GM12801 (cell line): ENCODE data around the gene MFSD12.

Source experiments
- TF ChIP-seq, protein P1 (sequence below): IDR thresholded peaks from one replicate; pipeline ENCODE4 v1.5.1; 2011; ENCODE audit warnings: control low read depth; ENCODE audit not compliant: insufficient read length; ENCODE audit errors: extremely low read depth

The MFSD12 gene

DNA sequence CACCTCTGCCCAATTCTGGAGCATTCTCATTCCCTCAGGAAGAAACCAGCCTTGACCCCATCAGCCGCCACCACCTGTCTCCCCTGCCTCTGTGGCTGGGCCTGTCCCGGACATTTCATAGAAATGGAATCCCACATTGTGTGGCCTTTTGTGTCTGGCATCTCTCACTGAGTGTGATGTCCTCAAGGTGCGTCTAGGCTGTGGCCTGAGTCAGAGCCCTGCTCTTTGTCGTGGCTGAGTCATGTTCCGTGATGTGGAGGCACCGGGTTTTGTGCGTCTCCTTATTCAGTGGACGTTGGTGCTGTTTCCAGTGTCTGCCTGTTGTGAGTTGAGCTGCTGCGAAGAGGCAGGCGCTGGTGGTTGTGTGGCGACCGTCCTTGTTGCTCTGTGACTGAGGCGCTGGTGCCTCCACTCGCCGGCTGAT, 47.8 kb downstream of the MFSD12 start:
- TF ChIP-seq, protein P1, sequence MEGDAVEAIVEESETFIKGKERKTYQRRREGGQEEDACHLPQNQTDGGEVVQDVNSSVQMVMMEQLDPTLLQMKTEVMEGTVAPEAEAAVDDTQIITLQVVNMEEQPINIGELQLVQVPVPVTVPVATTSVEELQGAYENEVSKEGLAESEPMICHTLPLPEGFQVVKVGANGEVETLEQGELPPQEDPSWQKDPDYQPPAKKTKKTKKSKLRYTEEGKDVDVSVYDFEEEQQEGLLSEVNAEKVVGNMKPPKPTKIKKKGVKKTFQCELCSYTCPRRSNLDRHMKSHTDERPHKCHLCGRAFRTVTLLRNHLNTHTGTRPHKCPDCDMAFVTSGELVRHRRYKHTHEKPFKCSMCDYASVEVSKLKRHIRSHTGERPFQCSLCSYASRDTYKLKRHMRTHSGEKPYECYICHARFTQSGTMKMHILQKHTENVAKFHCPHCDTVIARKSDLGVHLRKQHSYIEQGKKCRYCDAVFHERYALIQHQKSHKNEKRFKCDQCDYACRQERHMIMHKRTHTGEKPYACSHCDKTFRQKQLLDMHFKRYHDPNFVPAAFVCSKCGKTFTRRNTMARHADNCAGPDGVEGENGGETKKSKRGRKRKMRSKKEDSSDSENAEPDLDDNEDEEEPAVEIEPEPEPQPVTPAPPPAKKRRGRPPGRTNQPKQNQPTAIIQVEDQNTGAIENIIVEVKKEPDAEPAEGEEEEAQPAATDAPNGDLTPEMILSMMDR: no peak

DNA sequence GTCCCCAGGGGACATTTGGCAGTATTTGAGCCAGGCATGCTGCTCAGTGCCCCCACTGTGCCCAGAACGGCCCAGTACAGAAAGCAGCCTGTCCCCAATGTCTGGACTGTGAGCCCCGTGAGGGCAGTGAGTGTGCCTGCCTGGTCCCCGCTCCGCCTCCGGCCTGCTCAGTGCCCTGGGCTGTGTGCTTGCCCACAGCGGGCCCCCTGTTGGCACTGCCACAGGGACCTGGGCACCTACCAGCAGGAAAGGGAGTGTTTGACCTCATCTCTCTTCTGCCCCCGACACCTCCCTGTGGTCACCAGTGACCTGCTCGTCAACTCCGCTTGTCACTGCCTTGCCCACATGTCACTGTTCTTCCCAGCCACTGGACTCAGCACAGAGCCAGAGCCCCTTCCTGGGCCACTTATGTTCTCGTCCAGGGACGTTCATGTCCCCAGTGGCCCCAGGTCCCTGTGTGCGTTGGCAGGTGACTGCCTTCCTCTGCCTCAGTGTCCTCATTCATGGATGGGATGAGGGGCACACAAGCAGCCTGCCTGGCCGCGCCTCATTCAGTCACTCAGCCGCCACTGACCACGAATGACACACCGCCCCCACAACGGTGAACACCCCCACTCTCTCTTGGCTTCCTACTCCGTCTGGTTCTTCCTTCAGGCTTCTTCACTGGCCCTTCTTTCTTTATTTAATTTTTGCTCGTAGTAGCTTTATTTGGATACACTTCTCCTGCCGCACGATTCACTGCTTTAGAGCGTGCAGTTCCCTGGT, 48.4 kb downstream of the MFSD12 start:
- TF ChIP-seq, protein P1: no peak

DNA sequence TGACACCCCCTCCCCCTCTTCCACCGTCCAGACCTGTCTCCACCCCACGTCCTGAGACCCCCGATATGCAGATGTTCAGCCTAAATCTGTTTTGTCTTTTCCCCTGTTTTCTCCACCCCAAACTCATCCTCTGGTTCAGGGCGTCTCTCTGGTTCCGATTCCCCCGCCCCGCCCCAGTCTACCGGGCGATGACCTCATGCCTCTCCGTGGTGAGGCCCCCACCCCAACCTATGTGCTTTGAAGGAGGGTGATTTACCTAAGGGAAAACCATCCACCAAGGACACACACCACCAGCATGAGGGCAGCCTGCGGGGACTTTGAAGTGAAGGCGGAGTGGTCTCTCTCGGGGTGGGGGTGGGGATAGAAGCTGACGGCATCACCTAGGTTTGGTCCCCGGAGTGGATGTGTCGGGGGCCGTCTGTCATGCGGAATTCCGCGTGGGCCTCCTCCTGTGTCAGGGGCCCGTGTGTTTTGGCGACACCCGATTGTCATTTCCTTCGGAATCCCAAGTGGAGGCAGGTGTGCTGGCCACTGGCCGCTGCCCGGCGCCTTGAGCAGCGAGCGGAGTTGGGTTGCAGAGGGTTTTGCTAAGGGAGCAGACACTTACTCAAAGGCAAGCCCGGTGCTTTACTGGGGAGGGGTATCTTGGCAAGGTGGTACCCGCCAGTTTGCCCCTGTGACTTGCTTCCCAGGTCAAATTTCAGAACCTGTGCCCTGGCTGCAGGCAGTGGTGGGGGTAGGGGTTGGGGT, 49.8 kb downstream of the MFSD12 start:
- TF ChIP-seq, protein P1: no peak

DNA sequence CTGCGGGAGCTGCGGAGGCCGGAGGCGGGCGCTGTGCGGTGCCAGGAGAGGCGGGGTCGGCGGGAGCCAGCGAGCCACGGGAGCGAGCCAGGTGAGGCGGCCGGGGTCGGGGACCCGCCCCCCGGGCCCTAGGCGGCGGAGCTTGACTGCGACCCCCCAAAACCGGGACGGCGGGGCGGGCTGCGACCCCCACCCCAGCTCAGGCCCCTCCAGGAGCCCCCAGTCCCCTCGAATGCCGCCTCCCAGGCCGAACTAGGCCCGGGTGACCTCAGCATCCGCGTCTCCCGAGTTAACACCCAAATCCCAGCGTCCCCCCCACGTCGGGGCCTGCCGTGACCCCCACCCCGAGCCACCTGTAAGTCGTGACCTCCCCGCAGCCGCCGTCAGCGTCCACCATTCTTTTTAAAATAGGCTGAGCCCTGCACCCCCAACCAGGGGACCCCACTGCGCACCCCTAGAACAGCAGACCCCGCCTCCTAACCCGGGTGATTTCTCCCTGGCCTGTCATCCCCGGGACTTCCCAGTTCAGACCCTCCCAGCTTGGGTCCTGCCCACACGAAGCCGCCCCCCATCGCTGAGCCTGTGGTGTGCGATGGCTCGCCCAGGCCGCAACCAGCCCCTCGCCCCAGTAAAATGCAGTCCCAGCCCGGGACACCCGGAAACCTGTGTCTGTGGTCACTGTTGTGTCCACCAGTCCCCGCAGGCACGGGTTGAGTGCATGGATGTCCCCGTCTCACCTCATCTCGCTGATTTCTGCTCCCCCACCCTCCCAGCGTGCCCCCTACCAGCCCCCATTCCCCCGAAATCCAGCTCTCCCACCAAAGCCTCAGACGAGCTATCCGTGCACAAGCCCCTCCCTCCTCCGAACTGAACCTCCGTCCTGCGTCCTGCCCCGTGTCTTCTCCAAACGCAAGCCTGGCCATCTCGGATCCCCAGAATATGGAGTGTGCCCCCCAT, 50.7 kb downstream of the MFSD12 start:
- TF ChIP-seq, protein P1: no peak

DNA sequence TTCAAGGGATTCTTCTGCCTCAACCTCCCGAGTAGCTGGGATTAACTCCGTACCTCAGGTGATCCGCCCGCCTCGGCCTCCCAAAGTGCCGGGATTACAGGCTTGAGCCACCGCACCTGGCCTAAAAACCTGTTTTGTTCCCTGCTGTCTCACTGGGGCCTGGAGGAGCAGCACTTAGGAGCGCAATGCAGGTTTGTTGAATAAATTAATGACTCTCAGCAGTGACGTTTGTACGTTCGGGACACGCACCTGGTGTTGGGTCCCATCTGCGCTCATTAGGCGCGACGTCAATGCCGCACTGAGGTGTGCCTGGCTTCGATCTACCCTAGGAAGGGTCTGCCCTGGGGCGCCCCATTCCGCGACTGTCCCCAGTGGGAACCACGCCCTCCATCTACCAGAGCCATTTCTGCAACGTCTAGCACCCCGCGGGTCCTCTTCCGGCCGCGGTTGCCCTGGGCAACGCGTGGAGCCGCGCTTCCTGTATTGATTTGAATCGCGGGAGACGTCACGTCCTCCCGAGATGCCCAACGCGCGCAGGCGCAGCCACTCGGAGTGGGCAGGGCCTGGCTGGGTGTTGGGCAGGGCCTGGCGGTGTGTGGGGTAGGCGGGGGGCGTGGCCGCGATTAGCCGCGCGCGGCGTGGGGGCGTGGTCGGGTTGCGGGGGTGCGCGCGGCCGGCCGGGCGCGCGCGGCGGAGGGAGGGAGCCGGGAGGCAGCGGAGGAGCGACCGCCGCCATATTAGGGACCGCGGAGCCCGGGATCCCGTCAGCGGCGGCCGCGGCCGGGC, 51.6 kb downstream of the MFSD12 start, which contains the start of gene FZR1:
FZR1 (plus strand) TSS at position 714 of the 786 bp plus-strand sequence. CDS start 16,679 bp downstream, outside the sequence.
- TF ChIP-seq, protein P1: no peak

DNA sequence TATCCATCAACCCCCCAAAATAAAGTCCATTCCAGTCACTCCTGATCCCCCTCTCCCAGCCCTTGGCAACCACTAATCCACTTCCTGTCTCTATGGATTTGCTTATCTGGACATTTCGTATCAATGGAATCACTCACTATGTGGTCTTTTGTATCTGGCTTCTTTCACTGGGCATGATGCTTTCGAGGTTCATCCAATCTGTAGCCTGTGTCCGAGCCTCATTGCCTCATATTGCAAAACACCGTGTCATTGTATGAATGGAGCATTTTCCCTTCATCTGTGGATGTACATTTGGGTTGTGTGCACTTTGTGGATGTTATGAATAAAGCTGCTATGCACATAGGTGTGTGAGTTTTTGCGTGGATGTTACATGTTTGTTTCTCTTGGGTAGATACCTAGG, 52.7 kb downstream of the MFSD12 start:
- TF ChIP-seq, protein P1: no peak
